Neural progenitor cell (in vitro differentiated cells): ENCODE measurements around the gene SUCLA2. TPM values are rescaled to one million over a fixed set of nuclear protein-coding genes. Genes with fewer than 3 reads are reported as not detected.

Experiments used
- DNase-seq: peaks from one replicate; pipeline ENCODE4 v3.0.0-alpha.2; 2016; ENCODE audit warnings: low spot score
- H2AFZ ChIP-seq: fragments of 200-600 bp; sonication (generic); replicated peaks from 2 replicates; pipeline ENCODE4 v1.6.1; 2016; ENCODE audit warnings: antibody characterized with exemption
- H3F3A ChIP-seq: fragments of 200-600 bp; sonication (generic); 2 replicates; pipeline ENCODE4 v1.6.1; 2016; ENCODE audit warnings: antibody characterized with exemption, low read depth
- H3K27ac ChIP-seq: fragments of 200-600 bp; sonication (generic); 2 replicates; pipeline ENCODE4 v1.5.1; 2016; ENCODE audit warnings: mild to moderate bottlenecking
- H3K27me3 ChIP-seq: fragments of 200-600 bp; sonication (generic); 2 replicates; pipeline ENCODE4 v1.6.1; 2016; ENCODE audit warnings: mild to moderate bottlenecking, moderate library complexity
- H3K36me3 ChIP-seq: fragments of 200-600 bp; sonication (generic); 2 replicates; pipeline ENCODE4 v1.5.1; 2016
- H3K4me1 ChIP-seq: fragments of 200-600 bp; sonication (generic); 2 replicates; pipeline ENCODE4 v1.6.1; 2016; ENCODE audit warnings: mixed run types
- H3K4me2 ChIP-seq: fragments of 200-600 bp; sonication (generic); 2 replicates; pipeline ENCODE4 v1.6.1; 2016
- H3K4me3 ChIP-seq: fragments of 200-600 bp; sonication (generic); 2 replicates; pipeline ENCODE4 v1.5.1; 2016
- H3K79me2 ChIP-seq: fragments of 200-600 bp; sonication (generic); 2 replicates; pipeline ENCODE4 v1.6.1; 2016; ENCODE audit warnings: low read depth
- H3K9ac ChIP-seq: fragments of 200-600 bp; sonication (generic); 2 replicates; pipeline ENCODE4 v1.6.1; 2016
- H3K9me3 ChIP-seq: fragments of 200-600 bp; sonication (generic); 2 replicates; pipeline ENCODE4 v1.5.1; 2016; ENCODE audit warnings: low read depth
- H4K20me1 ChIP-seq: fragments of 200-600 bp; sonication (generic); 2 replicates; pipeline ENCODE4 v1.6.1; 2016; ENCODE audit warnings: low read depth
- H3K27ac Mint-ChIP-seq: 3 replicates; pipeline ENCODE4 v1.8.0; 2021; ENCODE audit warnings: mixed read lengths
- H3K27me3 Mint-ChIP-seq: 2 replicates; pipeline ENCODE4 v1.8.0; 2022; ENCODE audit warnings: low read depth, mild to moderate bottlenecking, inconsistent platforms, moderate library complexity, mixed read lengths; ENCODE audit not compliant: insufficient read depth
- H3K36me3 Mint-ChIP-seq: 3 replicates; pipeline ENCODE4 v1.8.0; 2021; ENCODE audit warnings: mixed read lengths
- H3K4me1 Mint-ChIP-seq: 3 replicates; pipeline ENCODE4 v1.8.0; 2021; ENCODE audit warnings: mixed read lengths
- H3K4me3 Mint-ChIP-seq: 3 replicates; pipeline ENCODE4 v1.8.0; 2021; ENCODE audit warnings: mild to moderate bottlenecking, moderate library complexity, mixed read lengths
- H3K9me3 Mint-ChIP-seq: 3 replicates; pipeline ENCODE4 v1.8.0; 2020; ENCODE audit warnings: mixed read lengths
- EZH2 ChIP-seq: fragments of 200-600 bp; sonication (generic); IDR thresholded peaks from 2 replicates; pipeline ENCODE4 v1.6.1; 2017; ENCODE audit warnings: antibody characterized with exemption, mild to moderate bottlenecking, moderate library complexity
- EZH2phosphoT487 ChIP-seq: fragments of 200-600 bp; sonication (generic); IDR thresholded peaks from 2 replicates; pipeline ENCODE4 v1.6.1; 2017; ENCODE audit warnings: antibody characterized with exemption
- total RNA-seq: library from RNA; depleted of rRNA; stranded (reverse); fragments of >200 nt; gene quantifications from 2 replicates; pipeline ENCODE4 v1.2.3, GENCODE V29; 2015; ENCODE audit warnings: low replicate concordance
- TF ChIP-seq, protein P1 (sequence below): fragments of 200-600 bp; sonication (generic); IDR thresholded peaks from 2 replicates; pipeline ENCODE4 v1.5.1; 2017; ENCODE audit warnings: antibody characterized with exemption, mild to moderate bottlenecking

The SUCLA2 gene
- total RNA-seq, 1 donor from 2014 or later: 100 TPM

DNA sequence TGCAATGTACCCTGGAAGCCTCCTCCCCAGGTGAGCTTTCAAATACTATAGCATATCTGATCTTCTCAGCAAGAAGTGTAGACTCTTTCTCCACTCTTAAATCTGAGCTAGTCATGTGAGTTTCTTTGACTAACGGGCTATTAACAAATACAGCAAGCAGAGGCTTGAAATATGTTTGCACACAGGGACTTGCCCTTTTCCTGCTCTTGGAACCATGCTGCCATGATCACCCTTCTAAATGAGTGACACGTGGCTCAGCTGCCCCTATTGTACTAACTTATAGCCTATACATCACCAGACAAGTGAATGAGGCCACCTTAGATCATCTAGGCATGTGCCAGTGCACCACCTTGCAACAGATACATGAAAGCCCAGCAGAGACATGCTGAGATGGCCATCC lies 13.3 kb upstream of the SUCLA2 start:
- Histone ChIP-seq H3K4me2 (no peak overlapping the region), H3K4me3 (no peak overlapping the region), H3K79me2 (no peaks in the 10 kb centered on the region), H3K36me3 (no peaks in the 10 kb centered on the region), H3F3A (no peaks in the 10 kb centered on the region), H3K9ac (no peak overlapping the region), H3K9me3 (no peaks in the 10 kb centered on the region), H3K27me3 (no peaks in the 10 kb centered on the region), H3K27ac (no peak overlapping the region), H4K20me1 (no peaks in the 10 kb centered on the region), H2AFZ (no peak overlapping the region), H3K4me1 (peaks cover 5% of the 10 kb centered on the region)
- DNase-seq: no peak
- peaks cover 2% of the 10 kb centered on the region for H3K36me3 Mint-ChIP-seq
- H3K4me1 Mint-ChIP-seq: no peaks in the 10 kb centered on the region
- no peak overlapping the region for H3K27ac Mint-ChIP-seq
- TF ChIP-seq, protein P1, sequence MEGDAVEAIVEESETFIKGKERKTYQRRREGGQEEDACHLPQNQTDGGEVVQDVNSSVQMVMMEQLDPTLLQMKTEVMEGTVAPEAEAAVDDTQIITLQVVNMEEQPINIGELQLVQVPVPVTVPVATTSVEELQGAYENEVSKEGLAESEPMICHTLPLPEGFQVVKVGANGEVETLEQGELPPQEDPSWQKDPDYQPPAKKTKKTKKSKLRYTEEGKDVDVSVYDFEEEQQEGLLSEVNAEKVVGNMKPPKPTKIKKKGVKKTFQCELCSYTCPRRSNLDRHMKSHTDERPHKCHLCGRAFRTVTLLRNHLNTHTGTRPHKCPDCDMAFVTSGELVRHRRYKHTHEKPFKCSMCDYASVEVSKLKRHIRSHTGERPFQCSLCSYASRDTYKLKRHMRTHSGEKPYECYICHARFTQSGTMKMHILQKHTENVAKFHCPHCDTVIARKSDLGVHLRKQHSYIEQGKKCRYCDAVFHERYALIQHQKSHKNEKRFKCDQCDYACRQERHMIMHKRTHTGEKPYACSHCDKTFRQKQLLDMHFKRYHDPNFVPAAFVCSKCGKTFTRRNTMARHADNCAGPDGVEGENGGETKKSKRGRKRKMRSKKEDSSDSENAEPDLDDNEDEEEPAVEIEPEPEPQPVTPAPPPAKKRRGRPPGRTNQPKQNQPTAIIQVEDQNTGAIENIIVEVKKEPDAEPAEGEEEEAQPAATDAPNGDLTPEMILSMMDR: no peak
- TF ChIP-seq EZH2phosphoT487 (no peak), EZH2 (no peak)
- no peaks in the 10 kb centered on the region for H3K27me3 Mint-ChIP-seq
- H3K9me3 Mint-ChIP-seq: peaks cover 2% of the 10 kb centered on the region
- H3K4me3 Mint-ChIP-seq: no peak overlapping the region

DNA sequence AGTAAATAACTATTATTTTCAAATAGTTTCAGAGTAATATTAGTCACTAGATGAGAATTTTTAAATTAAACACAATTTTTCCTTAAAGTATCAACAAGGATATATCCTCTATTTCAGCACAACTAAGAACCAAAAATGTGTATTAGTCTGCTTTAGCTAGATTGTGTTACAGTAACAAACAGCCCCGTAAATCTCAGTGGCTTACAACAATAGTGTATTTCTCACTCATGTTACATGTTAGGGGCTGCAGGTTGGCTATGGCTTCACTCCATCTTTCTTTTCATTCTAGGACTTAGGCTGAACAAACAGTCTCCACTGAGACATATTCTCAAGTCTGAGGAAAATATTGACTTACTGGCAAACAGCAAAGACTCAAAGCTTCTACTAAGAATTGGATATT lies 11.6 kb upstream of the SUCLA2 start:
- Histone ChIP-seq H3K4me2 (no peak overlapping the region), H3K9me3 (no peaks in the 10 kb centered on the region), H3K27me3 (no peaks in the 10 kb centered on the region), H2AFZ (no peak overlapping the region), H3K4me3 (no peak overlapping the region), H3F3A (no peaks in the 10 kb centered on the region), H3K79me2 (no peaks in the 10 kb centered on the region), H3K36me3 (no peaks in the 10 kb centered on the region), H3K9ac (no peak overlapping the region), H3K27ac (no peak overlapping the region), H3K4me1 (peaks cover 5% of the 10 kb centered on the region), H4K20me1 (no peaks in the 10 kb centered on the region)
- H3K9me3 Mint-ChIP-seq: peaks cover 2% of the 10 kb centered on the region
- peaks cover 2% of the 10 kb centered on the region for H3K36me3 Mint-ChIP-seq
- H3K4me3 Mint-ChIP-seq: no peak overlapping the region
- H3K27me3 Mint-ChIP-seq: no peaks in the 10 kb centered on the region
- DNase-seq: no peak
- no peak for TF ChIP-seq EZH2
- TF ChIP-seq EZH2phosphoT487: no peak
- TF ChIP-seq, protein P1: no peak
- no peak overlapping the region for H3K27ac Mint-ChIP-seq
- no peaks in the 10 kb centered on the region for H3K4me1 Mint-ChIP-seq

DNA sequence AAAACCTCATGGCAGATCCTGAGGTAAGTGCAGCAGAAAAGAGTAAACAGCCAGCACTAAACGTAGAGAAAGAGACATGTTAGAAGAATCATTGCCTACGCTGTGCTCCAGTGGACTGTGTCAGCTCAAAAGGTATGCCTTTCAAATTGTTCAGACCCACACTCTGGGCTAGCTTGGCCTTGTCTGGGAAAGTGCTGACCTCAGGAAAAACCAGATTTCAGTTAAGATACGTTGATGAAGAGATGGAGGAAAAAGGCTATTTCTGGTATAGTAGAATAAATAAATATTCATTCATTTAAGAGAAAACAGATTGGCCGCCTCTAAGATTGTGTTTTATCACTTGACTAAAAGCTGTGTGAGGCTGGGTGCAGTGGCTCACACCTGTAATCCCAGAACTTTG lies 9.6 kb upstream of the SUCLA2 start:
- H2AFZ ChIP-seq: no peak overlapping the region
- no peaks in the 10 kb centered on the region for H3K36me3 ChIP-seq
- peaks cover 5% of the 10 kb centered on the region for H3K4me1 ChIP-seq
- H3K4me3 Mint-ChIP-seq: no peak overlapping the region
- no peaks in the 10 kb centered on the region for H3K27me3 ChIP-seq
- H3K4me1 Mint-ChIP-seq: no peaks in the 10 kb centered on the region
- H3K27ac ChIP-seq: no peak overlapping the region
- peaks cover 2% of the 10 kb centered on the region for H3K36me3 Mint-ChIP-seq
- H3K79me2 ChIP-seq: no peaks in the 10 kb centered on the region
- peaks cover 2% of the 10 kb centered on the region for H3K9me3 Mint-ChIP-seq
- TF ChIP-seq EZH2: no peak
- TF ChIP-seq, protein P1: no peak
- TF ChIP-seq EZH2phosphoT487: no peak
- no peaks in the 10 kb centered on the region for H4K20me1 ChIP-seq
- H3K4me3 ChIP-seq: no peak overlapping the region
- H3K27me3 Mint-ChIP-seq: no peaks in the 10 kb centered on the region
- no peak overlapping the region for H3K4me2 ChIP-seq
- H3K9ac ChIP-seq: no peak overlapping the region
- DNase-seq: no peak
- H3K9me3 ChIP-seq: no peaks in the 10 kb centered on the region
- H3F3A ChIP-seq: no peaks in the 10 kb centered on the region
- H3K27ac Mint-ChIP-seq: no peak overlapping the region

DNA sequence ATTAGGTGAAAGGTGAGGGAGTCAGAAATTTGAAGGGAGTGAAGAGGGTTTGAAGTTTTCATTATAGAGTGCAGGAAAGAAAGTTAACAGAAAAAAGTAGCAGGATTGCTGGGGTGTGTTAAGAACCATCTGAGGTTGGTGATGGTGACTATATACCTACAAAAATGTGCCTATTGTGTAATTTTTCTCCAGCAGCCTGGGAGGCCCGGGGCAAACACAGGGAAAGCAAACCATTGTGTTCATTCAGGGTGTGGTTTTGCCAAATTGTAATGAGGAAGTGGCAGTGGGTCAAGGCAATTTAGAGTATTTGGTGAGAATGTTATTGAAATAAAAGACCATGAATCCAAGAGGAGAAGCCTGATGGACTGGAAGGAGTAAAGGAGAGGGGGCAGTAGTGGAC lies 8.2 kb upstream of the SUCLA2 start:
- Histone ChIP-seq H3K4me1 (peaks cover 5% of the 10 kb centered on the region), H3K9me3 (no peaks in the 10 kb centered on the region), H3K79me2 (no peaks in the 10 kb centered on the region), H3K27me3 (no peaks in the 10 kb centered on the region), H3F3A (no peaks in the 10 kb centered on the region), H2AFZ (no peak overlapping the region), H3K9ac (no peak overlapping the region), H3K4me2 (no peak overlapping the region), H4K20me1 (no peaks in the 10 kb centered on the region), H3K4me3 (no peak overlapping the region), H3K36me3 (no peaks in the 10 kb centered on the region), H3K27ac (no peak overlapping the region)
- Mint-ChIP-seq H3K4me1 (no peaks in the 10 kb centered on the region), H3K27ac (no peak overlapping the region), H3K9me3 (no peaks in the 10 kb centered on the region), H3K36me3 (no peaks in the 10 kb centered on the region), H3K4me3 (no peak overlapping the region), H3K27me3 (no peaks in the 10 kb centered on the region)
- TF ChIP-seq, protein P1: no peak
- TF ChIP-seq EZH2 (no peak), EZH2phosphoT487 (no peak)
- DNase-seq: no peak
